WTC11 (cell line): ENCODE data around the gene C1QTNF9B.

ENCODE experiments used
- ARID4B ChIP-seq: sonication (generic); formaldehyde crosslinking; IDR thresholded peaks from 2 replicates; pipeline ENCODE4 v1.8.0; 2023; ENCODE audit warnings: missing genetic modification reagents, mild to moderate bottlenecking, borderline replicate concordance
- ATF6 ChIP-seq: sonication (generic); formaldehyde crosslinking; IDR thresholded peaks from 2 replicates; pipeline ENCODE4 v1.8.1; 2023; ENCODE audit warnings: mild to moderate bottlenecking, missing genetic modification reagents
- CREB1 ChIP-seq: sonication (generic); formaldehyde crosslinking; IDR thresholded peaks from 2 replicates; pipeline ENCODE4 v1.8.0; 2023; ENCODE audit warnings: mild to moderate bottlenecking, missing genetic modification reagents
- CTCF ChIP-seq: fragments of 200-600 bp; IDR thresholded peaks from 2 replicates; pipeline ENCODE4 v1.8.0; 2022; ENCODE audit warnings: antibody characterized with exemption
- ETV6 ChIP-seq: sonication (generic); formaldehyde crosslinking; IDR thresholded peaks from 2 replicates; pipeline ENCODE4 v1.8.1; 2022; ENCODE audit warnings: mild to moderate bottlenecking, missing genetic modification reagents
- FOXK1 ChIP-seq: sonication (generic); formaldehyde crosslinking; IDR thresholded peaks from 2 replicates; pipeline ENCODE4 v1.8.0; 2022; ENCODE audit warnings: mild to moderate bottlenecking, moderate library complexity, missing genetic modification reagents
- NFE2L1 ChIP-seq: sonication (generic); formaldehyde crosslinking; IDR thresholded peaks from 2 replicates; pipeline ENCODE4 v1.8.1; 2023; ENCODE audit warnings: missing genetic modification reagents
- NR1H2 ChIP-seq: sonication (generic); formaldehyde crosslinking; IDR thresholded peaks from 2 replicates; pipeline ENCODE4 v1.9.0; 2021; ENCODE audit warnings: mild to moderate bottlenecking, moderate library complexity, missing genetic modification reagents
- SP1 ChIP-seq: sonication (generic); formaldehyde crosslinking; conservative IDR thresholded peaks from 2 replicates; pipeline ENCODE4 v1.8.1; 2022; ENCODE audit warnings: missing genetic modification reagents
- TCF7 ChIP-seq: sonication (generic); formaldehyde crosslinking; IDR thresholded peaks from 2 replicates; pipeline ENCODE4 v1.8.0; 2022; ENCODE audit warnings: mild to moderate bottlenecking, low read depth, missing genetic modification reagents, moderate library complexity
- ZBTB21 ChIP-seq: sonication (generic); formaldehyde crosslinking; IDR thresholded peaks from 2 replicates; pipeline ENCODE4 v1.8.1; 2023; ENCODE audit warnings: mild to moderate bottlenecking, missing genetic modification reagents, borderline replicate concordance
- ZNF317 ChIP-seq: sonication (generic); formaldehyde crosslinking; IDR thresholded peaks from 2 replicates; pipeline ENCODE4 v1.8.1; 2023; ENCODE audit warnings: low read depth, mild to moderate bottlenecking, moderate library complexity, missing genetic modification reagents, borderline replicate concordance

GRCh38 chr13:23849670-23850069, 47.6 kb downstream of the C1QTNF9B start:
- TF ChIP-seq ZBTB21 (CRISPR knock-in tag), result no peak
- no peak for TF ChIP-seq NFE2L1 (CRISPR knock-in tag)
- TF ChIP-seq CTCF, result no peak
- TF ChIP-seq FOXK1 (CRISPR knock-in tag), result no peak
- no peak for TF ChIP-seq TCF7 (CRISPR knock-in tag)
- no peak for TF ChIP-seq NR1H2
- no peak for TF ChIP-seq CREB1 (CRISPR knock-in tag)
- no peak for TF ChIP-seq ARID4B (CRISPR knock-in tag)
- no peak for TF ChIP-seq ATF6 (CRISPR knock-in tag)
- no peak for TF ChIP-seq SP1 (CRISPR knock-in tag)
- no peak for TF ChIP-seq ZNF317 (CRISPR knock-in tag)
- no peak for TF ChIP-seq ETV6
